ENCODE data around the gene SPEF1.

The SPEF1 gene

GRCh38 chr20:3820901-3821727, 39.9 kb upstream of the SPEF1 start:
- H3K27ac ChIP-seq: peak overlapping the region; percentile 90
- TF ChIP-seq ZFX (IDR thresholded peaks at IDR 0.05) (no peak), CTCF (conservative IDR thresholded peaks at IDR 0.05) (no peak)

- peak within 1 kb of the TSS; percentile 90 for H3K27ac ChIP-seq
- peak; percentile 98 for TF ChIP-seq CTCF (conservative IDR thresholded peaks at IDR 0.05)
- peak; percentile 95 for TF ChIP-seq ZFX (IDR thresholded peaks at IDR 0.05)
Measured at GRCh38 chr20:3820048-3820900, 39.0 kb upstream of the SPEF1 start, which contains the start of gene AP5S1. Gene AP5S1, plus strand, starts transcription at chr20:3820547. Its CDS starts 1,571 bp downstream, at chr20:3822118.

GRCh38 chr20:3819411-3820047, 38.3 kb upstream of the SPEF1 start:
- no peak for TF ChIP-seq ZFX (IDR thresholded peaks at IDR 0.05)
- 0 out of 2 replicates have a peak, but pooled peaks have one; percentile 64 for TF ChIP-seq CTCF (conservative IDR thresholded peaks at IDR 0.05)
- H3K27ac ChIP-seq: peak overlapping the region; percentile 90

GRCh38 chr20:3818155-3819151, 37.2 kb upstream of the SPEF1 start:
- H3K27ac ChIP-seq: no peak overlapping the region; the same call in 1 of the 2 replicates

GRCh38 chr20:3815703-3816315, 34.6 kb upstream of the SPEF1 start:
- no peak for TF ChIP-seq ZFX (IDR thresholded peaks at IDR 0.05)
- no peak for TF ChIP-seq CTCF (conservative IDR thresholded peaks at IDR 0.05)
- H3K27ac ChIP-seq: no peak overlapping the region

More at GRCh38 chr20:3818155-3819151, 37.2 kb upstream of the SPEF1 start:
- TF ChIP-seq ZFX (IDR thresholded peaks at IDR 0.05) (no peak), CTCF (conservative IDR thresholded peaks at IDR 0.05) (peak; percentile 70)

GRCh38 chr20:3814928-3815495, 33.8 kb upstream of the SPEF1 start:
- TF ChIP-seq CTCF (conservative IDR thresholded peaks at IDR 0.05): no peak
- no peak for TF ChIP-seq ZFX (IDR thresholded peaks at IDR 0.05)

More at GRCh38 chr20:3814928-3815495, 33.8 kb upstream of the SPEF1 start:
- no peak overlapping the region for H3K27ac ChIP-seq
